HG03159 (cell line): ENCODE measurements around the gene MBD2.

Source experiments
- ATAC-seq: cut with Tn5 transposase; IDR thresholded peaks from one replicate; pipeline ENCODE4 v1.9.1; 2021; ENCODE audit warnings: mild to moderate bottlenecking, moderate library complexity; ENCODE audit not compliant: unreplicated experiment

Gene MBD2

GRCh38 chr18:54203914-54204313, 20.6 kb downstream of the MBD2 start:
- ATAC-seq, result peak; percentile 51

GRCh38 chr18:54202851-54203250, 21.6 kb downstream of the MBD2 start:
- ATAC-seq, result no peak

GRCh38 chr18:54197747-54198411, 26.6 kb downstream of the MBD2 start:
- ATAC-seq, result no peak

DNA sequence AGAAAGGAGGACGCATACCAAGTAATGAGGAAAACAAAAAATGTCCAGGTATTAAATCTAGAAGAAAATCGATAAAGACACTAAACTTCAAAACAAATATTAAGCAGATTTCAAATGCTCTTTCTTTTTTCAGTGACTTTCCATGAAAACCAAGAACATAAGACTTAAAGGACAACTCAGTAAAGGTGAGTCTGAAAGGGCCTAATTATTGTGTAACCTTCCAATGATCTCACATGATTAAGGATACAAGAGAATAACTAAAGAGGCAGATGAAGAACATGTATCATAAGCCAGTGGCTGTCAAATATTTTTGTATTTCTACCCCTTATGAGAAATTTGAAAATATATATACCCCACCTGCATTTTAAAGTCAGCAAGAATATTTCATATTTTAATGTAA, 30.7 kb downstream of the MBD2 start:
- ATAC-seq, result no peak

DNA sequence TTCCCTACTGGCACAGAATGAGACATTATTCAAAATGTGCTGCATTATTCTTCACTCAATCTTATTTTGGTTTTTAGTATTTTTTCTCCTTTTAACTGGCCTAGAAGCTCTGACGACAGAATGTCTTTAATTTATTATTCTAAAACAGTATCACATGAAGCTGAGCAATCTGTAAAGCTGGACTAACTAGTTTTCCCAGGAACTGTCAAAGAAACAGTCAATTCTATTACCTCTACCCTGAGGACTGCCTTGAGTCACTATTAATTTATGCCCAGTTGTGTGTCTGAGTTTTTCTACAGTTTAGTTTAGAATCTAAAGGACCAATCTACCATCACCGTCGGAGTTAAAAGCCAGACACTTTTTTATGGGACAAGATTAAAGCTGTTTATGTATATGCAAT, 31.6 kb downstream of the MBD2 start:
- ATAC-seq, result no peak

DNA sequence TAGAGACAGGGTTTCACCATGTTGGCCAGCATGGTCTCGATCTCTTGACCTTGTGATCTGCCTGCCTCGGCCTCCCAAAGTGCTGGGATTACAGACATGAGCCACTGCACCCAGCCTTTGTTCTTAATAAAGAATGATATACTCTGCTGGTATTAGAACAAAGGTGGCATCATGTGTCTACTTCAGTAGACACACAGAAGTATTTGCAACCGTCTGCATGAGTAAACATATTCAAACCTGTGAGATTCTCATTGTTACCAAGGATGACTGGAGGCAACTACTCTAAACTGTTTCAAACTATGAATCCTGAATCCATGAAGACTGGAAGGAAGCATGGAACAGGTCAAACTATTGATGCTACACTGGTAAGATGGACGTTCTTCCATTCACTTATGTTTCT, 32.1 kb downstream of the MBD2 start:
- no peak for ATAC-seq

GRCh38 chr18:54191352-54191751, 33.1 kb downstream of the MBD2 start:
- ATAC-seq, result no peak

DNA sequence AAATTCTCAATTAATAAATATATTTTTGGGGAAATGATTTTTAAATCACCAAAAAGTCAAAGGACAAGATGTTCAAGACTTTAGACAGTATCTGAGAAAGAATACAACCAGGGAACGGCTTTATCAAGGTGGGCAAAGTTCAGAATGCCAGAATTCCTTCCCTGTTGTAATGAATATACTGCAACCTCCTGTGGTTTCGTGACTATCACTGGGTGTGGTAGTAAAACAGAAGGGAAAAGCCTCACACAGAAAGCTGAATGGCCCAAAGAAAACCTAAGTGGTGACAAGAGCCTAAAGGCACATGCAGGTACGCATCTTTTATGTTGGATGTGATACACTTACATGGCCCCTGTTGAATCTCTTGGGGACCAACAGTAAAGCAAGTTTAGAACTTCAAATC, 37.1 kb downstream of the MBD2 start:
- no peak for ATAC-seq

- ATAC-seq, result no peak
Measured at GRCh38 chr18:54184836-54185235, 39.6 kb downstream of the MBD2 start.

DNA sequence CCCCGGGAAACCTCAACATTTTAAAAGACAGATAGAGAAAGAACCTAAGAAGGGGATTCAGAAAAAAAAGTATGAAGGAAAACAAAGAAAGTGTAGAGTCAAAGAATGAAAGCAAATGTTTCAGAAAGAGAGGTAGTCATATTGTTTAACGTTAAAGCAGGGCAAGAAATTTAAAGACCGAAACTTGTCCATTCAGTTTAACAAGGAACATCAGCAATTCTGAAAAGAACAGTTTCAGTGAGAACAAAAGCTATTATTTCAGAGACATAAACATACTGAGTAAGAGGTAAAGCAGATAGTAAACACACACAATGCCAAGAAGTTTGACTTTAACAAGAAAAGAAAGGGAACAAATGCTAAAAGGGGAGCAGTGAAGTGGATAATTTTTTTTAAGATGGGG, 41.1 kb downstream of the MBD2 start:
- no peak for ATAC-seq

- peak; percentile 72 for ATAC-seq
Measured at GRCh38 chr18:54181856-54182602, 42.4 kb downstream of the MBD2 start.

DNA sequence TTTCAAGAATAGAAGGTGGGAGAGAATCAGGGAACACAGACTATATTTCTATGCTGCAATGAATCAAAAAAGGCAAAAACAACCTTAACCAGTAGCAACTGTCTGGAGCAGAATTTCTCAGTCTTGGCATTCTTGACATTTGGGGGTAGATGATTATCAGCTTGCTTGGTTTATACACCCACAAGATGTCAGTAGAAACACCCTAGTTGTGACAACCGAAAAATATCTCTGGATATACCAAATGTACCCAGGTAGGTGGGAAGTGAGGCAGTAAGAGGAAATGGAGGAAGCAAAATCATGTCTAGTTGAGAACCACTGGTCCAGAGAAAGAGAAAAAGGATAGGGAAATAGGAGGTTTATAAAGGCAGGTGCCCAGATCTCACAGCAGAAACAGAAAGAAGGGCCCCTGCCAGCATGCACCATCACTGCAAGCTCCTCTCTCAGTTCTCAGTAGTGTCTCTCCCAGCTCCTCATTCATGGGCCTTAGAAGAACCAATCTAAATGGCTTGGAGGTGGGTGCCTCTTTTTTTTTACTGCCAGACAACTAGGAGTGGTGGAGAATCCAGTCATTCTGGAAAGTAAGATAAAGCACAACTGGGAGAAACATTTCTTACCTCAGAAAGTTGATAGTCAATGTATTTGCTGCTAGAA, 50.4 kb downstream of the MBD2 start:
- ATAC-seq, result peak; percentile 66

DNA sequence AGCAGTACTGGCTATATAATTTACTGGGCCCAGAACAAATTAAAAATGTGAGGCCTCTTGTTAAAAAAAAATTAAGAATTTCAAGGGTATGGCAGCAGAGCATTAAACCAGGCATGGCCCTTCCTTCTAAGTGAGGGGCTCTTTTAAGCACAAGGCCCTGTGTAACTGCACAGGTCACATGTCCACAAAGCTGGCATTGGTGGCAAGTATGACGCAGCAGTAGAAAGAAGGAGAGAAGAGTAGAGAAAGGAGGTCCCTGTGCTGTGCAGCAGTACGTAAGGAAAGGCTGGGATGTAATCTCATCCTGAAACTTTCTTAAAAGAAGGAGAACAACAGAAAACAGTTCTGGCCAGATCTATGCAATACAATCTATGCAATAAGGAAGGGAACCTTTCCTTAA, 51.2 kb downstream of the MBD2 start:
- no peak for ATAC-seq

GRCh38 chr18:54169431-54170403, 54.8 kb downstream of the MBD2 start:
- no peak for ATAC-seq

- ATAC-seq, result no peak
Measured at GRCh38 chr18:54165450-54165849, 59.0 kb downstream of the MBD2 start.

- no peak for ATAC-seq
Measured at GRCh38 chr18:54163453-54163852, 61.0 kb downstream of the MBD2 start.

GRCh38 chr18:54162431-54162830, 62.0 kb downstream of the MBD2 start:
- no peak for ATAC-seq

- no peak for ATAC-seq
Measured at GRCh38 chr18:54161267-54161666, 63.2 kb downstream of the MBD2 start.

DNA sequence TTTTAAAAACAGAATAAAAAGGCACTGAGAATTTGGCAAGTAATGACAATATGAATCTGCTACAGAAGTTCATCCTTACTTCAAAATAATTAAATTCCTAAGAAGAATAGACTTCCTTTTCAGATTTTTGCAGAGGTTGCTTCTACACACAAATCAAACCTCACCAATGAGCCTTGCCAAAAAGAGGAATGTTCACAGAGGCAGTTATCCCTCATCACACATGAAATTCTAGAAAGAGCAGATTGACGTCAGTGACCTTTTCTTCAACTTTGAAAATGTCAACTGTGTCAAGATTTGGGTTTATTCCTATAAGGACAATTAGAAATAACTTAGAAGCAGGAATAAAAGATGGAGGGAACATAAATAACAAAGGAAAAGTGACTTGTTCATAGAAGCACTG, 64.6 kb downstream of the MBD2 start:
- ATAC-seq, result no peak

DNA sequence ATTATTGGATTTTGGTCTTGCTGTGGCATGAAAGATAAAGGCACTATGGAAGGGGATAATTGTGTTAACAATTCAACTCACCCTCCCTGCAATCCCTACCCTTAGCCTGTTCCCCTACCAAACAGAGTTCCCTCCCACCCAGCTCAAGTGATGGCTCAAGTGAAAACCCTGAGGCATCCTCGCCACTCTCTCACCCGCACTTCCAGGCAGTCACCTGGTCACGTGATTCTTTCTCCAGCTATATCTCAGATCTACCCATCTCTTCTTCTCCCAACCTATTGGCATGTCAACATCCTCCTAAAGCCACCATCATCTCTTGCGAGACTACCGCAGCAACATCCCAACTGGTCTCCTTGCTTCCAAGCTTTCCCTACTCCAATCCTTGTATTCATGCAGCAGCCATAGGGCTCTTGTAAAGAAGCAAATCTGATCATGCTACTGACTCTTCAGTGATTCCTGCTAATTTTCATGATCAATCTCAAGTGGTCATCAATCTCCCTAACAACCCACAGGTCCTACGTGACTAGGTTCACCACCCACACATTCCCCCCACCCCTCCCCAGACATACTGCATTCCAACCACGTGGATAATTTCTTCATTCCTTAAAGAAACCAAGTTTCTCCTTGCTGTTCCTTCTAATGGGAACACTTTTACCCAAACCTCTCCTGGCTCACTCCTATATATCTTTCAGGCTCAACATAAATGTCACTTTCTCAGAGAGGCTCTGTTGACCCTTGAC, 66.7 kb downstream of the MBD2 start:
- ATAC-seq, result no peak
